Measurements from ENCODE around the gene NAB2.

Gene NAB2

DNA sequence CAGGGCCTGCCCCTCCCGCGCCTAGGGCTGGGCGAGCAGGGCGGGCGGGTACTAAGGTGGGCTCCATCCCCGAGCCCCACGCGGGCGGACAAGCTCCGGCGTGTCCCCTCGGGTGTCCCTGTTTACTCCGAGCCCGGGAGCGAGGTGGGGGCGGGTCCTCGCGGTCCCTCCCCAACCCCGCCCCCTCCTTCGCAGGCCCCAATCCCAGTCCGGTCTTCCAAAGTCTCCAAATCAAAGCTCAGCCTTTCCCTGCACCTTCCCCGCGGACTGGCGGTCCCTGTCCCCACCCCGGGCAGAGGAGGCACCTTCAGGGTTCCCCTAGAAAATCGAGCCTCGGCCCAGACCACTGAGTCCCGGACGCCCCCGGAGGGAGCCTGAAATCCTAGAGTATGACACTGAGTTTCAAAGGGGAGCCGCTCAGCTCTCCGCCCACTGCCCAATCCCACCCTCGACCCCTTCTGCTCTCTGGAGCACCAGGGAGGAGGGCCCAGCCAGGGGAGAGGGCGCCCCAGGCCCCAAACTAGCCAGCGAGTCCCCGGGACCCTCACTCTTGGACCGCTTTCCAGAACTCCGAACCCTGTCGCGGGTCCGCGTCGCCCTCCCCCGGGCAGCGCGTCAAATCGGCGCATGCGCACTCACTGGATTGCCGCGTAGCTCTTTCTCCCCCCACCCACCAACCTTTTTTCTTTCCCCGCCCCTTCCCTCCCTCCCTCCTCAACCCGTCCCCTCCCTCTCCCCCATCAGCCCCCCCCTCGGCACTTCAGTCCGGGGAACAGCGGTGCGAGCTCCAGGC lies 39.0 kb downstream of the NAB2 start, which contains the start of gene LRP1:
TSS of gene LRP1 (plus strand) at position 758 of the 793 bp plus-strand sequence. CDS start 482 bp downstream, outside the sequence.
- Mint-ChIP-seq H3K9me3 (peaks cover 12 to 15% of the 10 kb centered on the region in 2 donors), H3K27me3 (peaks cover 19% of the 10 kb centered on the region), H3K4me1 (peaks cover 28% of the 10 kb centered on the region), H3K4me3 (peak within 1 kb of the TSS; percentile 86 to 92), H3K27ac (peak within 1 kb of the TSS; percentile 59 to 76)
- ATAC-seq (peak; percentile 72), DNase-seq (peak; percentile 56 to 71)

DNA sequence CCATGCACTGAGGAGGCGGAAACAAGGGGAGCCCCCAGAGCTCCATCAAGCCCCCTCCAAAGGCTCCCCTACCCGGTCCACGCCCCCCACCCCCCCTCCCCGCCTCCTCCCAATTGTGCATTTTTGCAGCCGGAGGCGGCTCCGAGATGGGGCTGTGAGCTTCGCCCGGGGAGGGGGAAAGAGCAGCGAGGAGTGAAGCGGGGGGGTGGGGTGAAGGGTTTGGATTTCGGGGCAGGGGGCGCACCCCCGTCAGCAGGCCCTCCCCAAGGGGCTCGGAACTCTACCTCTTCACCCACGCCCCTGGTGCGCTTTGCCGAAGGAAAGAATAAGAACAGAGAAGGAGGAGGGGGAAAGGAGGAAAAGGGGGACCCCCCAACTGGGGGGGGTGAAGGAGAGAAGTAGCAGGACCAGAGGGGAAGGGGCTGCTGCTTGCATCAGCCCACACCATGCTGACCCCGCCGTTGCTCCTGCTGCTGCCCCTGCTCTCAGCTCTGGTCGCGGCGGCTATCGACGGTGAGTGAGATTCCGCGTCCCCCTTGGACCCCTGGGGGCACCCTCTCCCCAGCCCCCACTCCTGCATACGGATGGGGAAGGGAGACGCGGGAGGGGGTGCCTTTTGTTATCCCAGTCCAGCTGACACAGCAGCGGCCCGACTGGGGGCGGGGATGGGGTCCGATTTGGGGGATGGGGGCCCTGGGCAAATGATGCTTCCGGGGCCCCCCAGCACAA lies 39.8 kb downstream of the NAB2 start:
- Mint-ChIP-seq H3K4me3 (peak overlapping the region; percentile 86 to 92), H3K9me3 (peaks cover 8 to 10% of the 10 kb centered on the region in 2 donors), H3K4me1 (peaks cover 28% of the 10 kb centered on the region), H3K27me3 (peaks cover 19% of the 10 kb centered on the region), H3K27ac (no peak overlapping the region)
- DNase-seq (no peak), ATAC-seq (peak; percentile 27)

- H3K27ac Mint-ChIP-seq, result no peak overlapping the region
- peak overlapping the region; percentile 10 to 92 for H3K4me3 Mint-ChIP-seq
- no peak for DNase-seq
- ATAC-seq, result no peak
- H3K9me3 Mint-ChIP-seq, result peaks cover 1 to 3% of the 10 kb centered on the region in 2 donors
- H3K4me1 Mint-ChIP-seq, result peaks cover 25% of the 10 kb centered on the region
- peaks cover 19% of the 10 kb centered on the region for H3K27me3 Mint-ChIP-seq
These were observed 40.5 kb downstream of the NAB2 start for GRCh38 chr12:57129321-57129842.

DNA sequence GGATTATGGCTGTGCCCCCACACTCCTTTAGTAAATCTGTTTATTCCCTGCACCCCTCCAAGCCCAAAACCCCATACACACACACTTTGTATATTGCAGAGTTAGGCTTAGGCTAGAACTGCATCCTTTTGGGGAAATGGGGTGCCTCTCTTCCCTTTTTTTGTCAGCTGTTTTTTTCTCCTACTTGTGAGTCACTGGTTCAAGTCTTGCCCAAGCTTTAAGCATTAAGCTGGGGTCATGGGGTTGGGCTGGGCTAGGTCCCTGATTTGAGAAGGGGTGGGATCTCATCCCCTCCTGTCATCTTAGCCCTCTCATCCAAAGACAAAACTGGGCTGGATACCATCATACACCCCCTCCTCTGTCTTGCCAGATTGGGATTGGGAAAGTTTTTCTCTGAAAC lies 41.0 kb downstream of the NAB2 start:
- ATAC-seq (no peak), DNase-seq (no peak)
- Mint-ChIP-seq H3K9me3 (no peaks in the 10 kb centered on the region), H3K4me1 (peaks cover 23% of the 10 kb centered on the region), H3K4me3 (peak overlapping the region; percentile 10 to 34), H3K27ac (no peak overlapping the region), H3K27me3 (peaks cover 19% of the 10 kb centered on the region)

- H3K4me1 Mint-ChIP-seq, result peaks cover 23% of the 10 kb centered on the region
- no peaks in the 10 kb centered on the region for H3K9me3 Mint-ChIP-seq
- DNase-seq (no peak), ATAC-seq (no peak)
- no peak overlapping the region for H3K4me3 Mint-ChIP-seq
- no peak overlapping the region for H3K27ac Mint-ChIP-seq
- H3K27me3 Mint-ChIP-seq, result peaks cover 19% of the 10 kb centered on the region
These were observed 42.0 kb downstream of the NAB2 start for GRCh38 chr12:57130941-57131340.

- no peak for DNase-seq
- Mint-ChIP-seq H3K4me3 (no peak overlapping the region), H3K27me3 (peaks cover 11% of the 10 kb centered on the region), H3K27ac (no peak overlapping the region), H3K9me3 (no peaks in the 10 kb centered on the region), H3K4me1 (peaks cover 15% of the 10 kb centered on the region)
- no peak for ATAC-seq
These were observed 43.2 kb downstream of the NAB2 start for GRCh38 chr12:57131896-57132744.

GRCh38 chr12:57133013-57133569 lies 44.2 kb downstream of the NAB2 start:
- Mint-ChIP-seq H3K4me3 (no peak overlapping the region), H3K9me3 (no peaks in the 10 kb centered on the region), H3K27ac (no peak overlapping the region), H3K4me1 (peaks cover 10% of the 10 kb centered on the region), H3K27me3 (peaks cover 10% of the 10 kb centered on the region)
- no peak for ATAC-seq
- no peak for DNase-seq

DNA sequence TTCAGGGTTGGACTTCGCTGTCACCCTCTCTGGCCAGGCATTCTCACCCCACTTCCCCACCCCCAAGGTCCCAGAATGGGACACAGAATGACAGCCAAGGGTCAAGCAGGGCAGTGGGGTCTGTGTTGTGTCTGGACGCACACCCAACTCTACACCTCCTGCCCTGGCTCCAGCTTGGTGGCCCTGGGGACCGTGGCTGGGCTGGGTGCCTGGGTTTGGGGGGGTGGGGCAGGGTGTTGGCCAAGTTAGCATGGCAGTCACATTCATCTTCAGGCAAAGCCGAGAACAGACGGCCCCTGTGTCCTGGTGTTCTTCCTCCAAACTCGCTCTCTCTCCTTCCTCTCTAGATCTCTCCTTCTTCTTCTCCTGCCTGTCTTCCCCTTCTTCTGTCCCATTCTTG lies 45.0 kb downstream of the NAB2 start:
- Mint-ChIP-seq H3K27me3 (peaks cover 10% of the 10 kb centered on the region), H3K4me3 (no peak overlapping the region), H3K4me1 (peaks cover 10% of the 10 kb centered on the region), H3K27ac (no peak overlapping the region), H3K9me3 (no peaks in the 10 kb centered on the region)
- no peak for ATAC-seq
- no peak for DNase-seq

GRCh38 chr12:57134949-57135348 lies 46.0 kb downstream of the NAB2 start:
- Mint-ChIP-seq H3K27me3 (peaks cover 5% of the 10 kb centered on the region), H3K4me3 (no peak overlapping the region), H3K9me3 (no peaks in the 10 kb centered on the region), H3K27ac (no peak overlapping the region), H3K4me1 (peaks cover 10% of the 10 kb centered on the region)
- no peak for ATAC-seq
- DNase-seq, result no peak

- Mint-ChIP-seq H3K9me3 (no peaks in the 10 kb centered on the region), H3K4me1 (peaks cover 9% of the 10 kb centered on the region), H3K27me3 (no peaks in the 10 kb centered on the region), H3K27ac (no peak overlapping the region), H3K4me3 (no peak overlapping the region)
- ATAC-seq, result no peak
- DNase-seq, result no peak
These were observed 46.8 kb downstream of the NAB2 start for GRCh38 chr12:57135527-57136326.

DNA sequence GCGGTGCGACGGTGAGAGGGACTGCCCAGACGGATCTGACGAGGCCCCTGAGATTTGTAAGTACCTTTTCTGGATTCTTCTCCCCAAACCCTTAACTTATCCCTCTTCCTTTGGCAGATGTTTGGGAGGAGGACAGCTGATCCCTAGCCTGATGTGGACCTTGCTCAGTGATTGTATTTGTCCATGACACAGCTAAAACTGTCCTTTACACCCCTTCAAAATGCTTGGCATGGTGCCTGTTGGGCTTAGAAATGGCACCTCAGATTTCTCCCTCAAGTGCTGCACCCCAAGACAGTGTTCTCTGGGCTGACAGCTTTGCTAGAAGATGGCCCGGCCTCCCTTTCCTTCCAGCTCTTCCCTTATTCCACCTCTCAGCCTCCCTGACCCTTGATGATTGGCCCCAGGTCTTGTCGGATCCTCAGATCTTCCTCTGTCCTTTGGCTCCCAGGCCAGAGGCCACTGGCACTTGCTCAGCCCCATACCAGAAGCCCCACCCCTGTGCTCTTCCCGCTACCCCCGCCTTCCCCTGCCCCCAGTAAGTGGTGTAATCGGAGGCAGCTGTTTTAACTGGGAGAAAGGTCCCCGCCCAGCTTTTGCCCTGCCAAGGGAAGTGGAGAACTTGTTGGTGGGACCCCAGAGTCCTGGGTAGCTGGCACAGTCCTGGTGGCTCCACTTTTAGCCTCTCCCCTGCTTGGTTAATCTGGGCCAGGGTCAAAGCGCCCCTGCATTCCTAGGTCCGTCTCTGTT lies 49.8 kb downstream of the NAB2 start:
- no peak overlapping the region for H3K4me3 Mint-ChIP-seq
- peak overlapping the region in 1 of 2 donors; percentile 12 for H3K27ac Mint-ChIP-seq
- no peaks in the 10 kb centered on the region for H3K27me3 Mint-ChIP-seq
- ATAC-seq (no peak), DNase-seq (no peak)
- H3K9me3 Mint-ChIP-seq, result no peaks in the 10 kb centered on the region
- H3K4me1 Mint-ChIP-seq, result peaks cover 11% of the 10 kb centered on the region

DNA sequence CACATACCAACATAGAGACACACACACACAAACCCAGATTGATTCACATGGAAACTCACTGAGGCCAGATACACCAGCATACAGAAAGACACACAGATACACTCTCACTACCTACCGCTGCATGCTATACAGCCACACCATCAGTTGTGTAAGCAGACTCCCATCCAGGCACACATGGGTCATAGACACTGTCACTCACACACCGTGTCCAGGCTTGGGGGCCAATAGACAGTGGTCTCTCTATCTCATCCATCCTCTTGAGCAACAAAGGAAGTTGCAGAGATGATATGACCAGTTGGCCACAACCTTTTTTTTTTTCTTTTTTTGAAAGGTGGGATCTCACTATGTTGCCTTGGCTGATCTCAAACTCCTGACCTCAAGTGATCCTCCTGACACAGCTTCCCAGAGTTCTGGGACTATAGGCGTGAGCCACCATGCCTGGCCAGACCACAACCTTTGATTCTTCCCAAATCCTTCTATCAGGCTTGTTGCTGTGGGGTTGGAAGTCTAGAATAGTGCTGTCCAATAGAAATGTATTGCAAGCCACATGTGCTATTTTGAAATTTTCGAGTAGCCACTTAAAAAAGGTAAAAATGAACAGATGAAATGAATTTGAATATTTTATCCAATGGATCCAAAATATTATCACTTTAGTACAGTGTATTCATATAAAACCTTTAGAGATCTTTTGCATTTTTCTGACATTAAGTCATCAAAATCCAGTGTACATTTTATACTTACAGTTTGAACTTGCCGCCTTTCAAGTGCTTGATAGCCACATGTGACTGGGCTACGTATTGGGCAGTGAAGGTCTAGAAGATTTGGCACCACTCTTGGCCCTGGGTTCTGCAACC lies 51.1 kb downstream of the NAB2 start:
- Mint-ChIP-seq H3K9me3 (no peaks in the 10 kb centered on the region), H3K27ac (no peak overlapping the region), H3K4me1 (peaks cover 12% of the 10 kb centered on the region), H3K27me3 (no peaks in the 10 kb centered on the region), H3K4me3 (no peak overlapping the region)
- ATAC-seq (no peak), DNase-seq (no peak)

GRCh38 chr12:57141249-57141648 lies 52.3 kb downstream of the NAB2 start:
- H3K4me1 Mint-ChIP-seq, result peaks cover 12% of the 10 kb centered on the region
- no peak for DNase-seq
- H3K4me3 Mint-ChIP-seq, result no peak overlapping the region
- no peak for ATAC-seq
- H3K27me3 Mint-ChIP-seq, result no peaks in the 10 kb centered on the region
- no peaks in the 10 kb centered on the region for H3K9me3 Mint-ChIP-seq
- H3K27ac Mint-ChIP-seq, result peak overlapping the region in 1 of 2 donors; percentile 39

Measured in stimulated activated naive CD8-positive, alpha-beta T cell treated with anti-CD3 and anti-CD28 coated beads, Interleukin-15, amount 100 ng/mL, for 72 hours (primary cell).